Subcutaneous abdominal adipose tissue (tissue), 5 donors: ENCODE measurements around the gene PELI2.

ENCODE experiments used
- H3K27ac ChIP-seq: one replicate; pipeline ENCODE4 v1.7.0; 2013; ENCODE audit warnings: low read depth, mild to moderate bottlenecking, inconsistent platforms, low read length, moderate library complexity
- H3K27me3 ChIP-seq, 5 donors: one replicate each; pipeline ENCODE4 v1.7.0; 2013; ENCODE audit warnings: low read length in 5 of 5, inconsistent platforms in 1 of 5; ENCODE audit not compliant: control insufficient read depth in 5 of 5, insufficient read depth in 4 of 5
- H3K36me3 ChIP-seq, 5 donors: one replicate each; pipeline ENCODE4 v1.7.0; 2013; ENCODE audit warnings: low read length in 5 of 5; ENCODE audit not compliant: control insufficient read depth in 5 of 5, insufficient read depth in 5 of 5
- H3K4me1 ChIP-seq, 5 donors: one replicate each; pipeline ENCODE4 v1.7.0; 2013; ENCODE audit warnings: low read length in 5 of 5, mild to moderate bottlenecking in 3 of 5, moderate library complexity in 1 of 5; ENCODE audit not compliant: control insufficient read depth in 5 of 5, insufficient read depth in 5 of 5
- H3K4me3 ChIP-seq, 5 donors: one replicate each; pipeline ENCODE4 v1.7.0; 2013; ENCODE audit warnings: low read length in 5 of 5, low read depth in 1 of 5
- H3K9ac ChIP-seq, 5 donors: one replicate each; pipeline ENCODE4 v1.7.0; 2013; ENCODE audit warnings: low read length in 5 of 5, mild to moderate bottlenecking in 4 of 5, moderate library complexity in 3 of 5
- H3K9me3 ChIP-seq, 5 donors: one replicate each; pipeline ENCODE4 v1.7.0; 2013; ENCODE audit warnings: low read length in 5 of 5; ENCODE audit not compliant: control insufficient read depth in 5 of 5
- donor health status: healthy.
- donor health status: healthy.
- donor health status: healthy.
- donor health status: healthy.
- donor health status: healthy.

PELI2 gene

GRCh38 chr14:56208520-56208919, 90.3 kb downstream of the PELI2 start:
- Histone ChIP-seq H3K4me1 (peaks cover 0 to 15% (median 0%) of the 10 kb centered on the region in 5 donors), H3K36me3 (no peaks in the 10 kb centered on the region), H3K9me3 (no peaks in the 10 kb centered on the region), H3K27me3 (no peaks in the 10 kb centered on the region), H3K9ac (no peak overlapping the region), H3K4me3 (no peak overlapping the region), H3K27ac (no peak overlapping the region)

GRCh38 chr14:56210571-56210970, 92.4 kb downstream of the PELI2 start:
- H3K4me1 ChIP-seq: peaks cover 0 to 14% (median 0%) of the 10 kb centered on the region in 5 donors
- H3K27ac ChIP-seq: no peak overlapping the region
- H3K4me3 ChIP-seq: no peak overlapping the region
- no peaks in the 10 kb centered on the region for H3K9me3 ChIP-seq
- H3K36me3 ChIP-seq: no peaks in the 10 kb centered on the region
- no peaks in the 10 kb centered on the region for H3K27me3 ChIP-seq
- no peak overlapping the region for H3K9ac ChIP-seq

GRCh38 chr14:56211084-56211483, 92.9 kb downstream of the PELI2 start:
- no peaks in the 10 kb centered on the region for H3K27me3 ChIP-seq
- H3K36me3 ChIP-seq: no peaks in the 10 kb centered on the region
- H3K9me3 ChIP-seq: no peaks in the 10 kb centered on the region
- peaks cover 0 to 12% (median 2%) of the 10 kb centered on the region in 5 donors for H3K4me1 ChIP-seq
- no peak overlapping the region for H3K9ac ChIP-seq
- no peak overlapping the region for H3K27ac ChIP-seq
- H3K4me3 ChIP-seq: no peak overlapping the region

- no peaks in the 10 kb centered on the region for H3K27me3 ChIP-seq
- no peaks in the 10 kb centered on the region for H3K9me3 ChIP-seq
- no peaks in the 10 kb centered on the region for H3K36me3 ChIP-seq
- no peak overlapping the region for H3K4me3 ChIP-seq
- H3K4me1 ChIP-seq: peaks cover 0 to 16% (median 10%) of the 10 kb centered on the region in 5 donors
- H3K9ac ChIP-seq: no peak overlapping the region
- no peak overlapping the region for H3K27ac ChIP-seq
Observed at GRCh38 chr14:56211844-56212243, 93.6 kb downstream of the PELI2 start.

DNA sequence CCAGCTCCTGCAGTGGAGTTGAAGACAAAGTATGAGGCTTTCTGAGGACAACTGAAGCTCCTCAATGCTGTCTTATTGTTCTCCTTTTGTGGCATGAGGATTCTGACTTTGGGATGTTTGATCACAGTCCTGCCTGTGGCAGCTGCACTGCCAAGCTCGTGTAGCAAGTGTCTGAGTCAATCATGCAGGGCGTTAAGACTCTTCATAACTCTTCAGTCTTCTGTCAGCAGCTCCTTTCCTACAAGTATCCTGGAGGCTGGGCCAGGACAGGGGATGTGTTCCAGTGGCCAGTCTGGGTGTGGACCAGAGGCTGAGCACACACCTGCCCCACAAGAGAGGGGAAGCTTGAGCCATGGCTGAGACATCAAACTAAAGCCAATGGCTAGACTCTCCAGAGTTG, 94.3 kb downstream of the PELI2 start:
- Histone ChIP-seq H3K4me3 (no peak overlapping the region), H3K36me3 (no peaks in the 10 kb centered on the region), H3K9me3 (no peaks in the 10 kb centered on the region), H3K9ac (no peak overlapping the region), H3K4me1 (peaks cover 4 to 23% (median 10%) of the 10 kb centered on the region in 5 donors), H3K27me3 (no peaks in the 10 kb centered on the region), H3K27ac (no peak overlapping the region)

DNA sequence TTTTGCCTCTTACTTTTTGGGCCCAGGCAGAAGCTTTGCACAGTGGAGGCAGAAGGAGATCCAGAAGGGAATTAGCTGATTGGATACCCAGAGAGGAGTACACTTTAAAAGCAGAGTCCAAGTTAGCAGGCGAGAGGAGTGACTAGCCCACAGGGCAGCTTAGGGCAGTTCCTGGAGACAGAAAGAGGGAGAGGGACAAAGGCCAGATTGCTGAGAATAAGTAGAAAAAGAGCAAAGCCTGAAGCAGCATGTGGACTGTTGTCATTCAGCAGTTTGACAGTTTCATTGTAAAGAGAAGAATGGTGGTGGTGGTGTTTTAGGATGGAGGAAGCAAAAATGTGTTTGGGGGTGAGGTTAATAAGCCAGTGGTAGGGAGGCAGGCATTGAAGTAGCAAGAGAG, 95.1 kb downstream of the PELI2 start:
- Histone ChIP-seq H3K36me3 (no peaks in the 10 kb centered on the region), H3K27ac (no peak overlapping the region), H3K4me1 (peaks cover 4 to 30% (median 10%) of the 10 kb centered on the region in 5 donors), H3K4me3 (no peak overlapping the region), H3K9me3 (no peaks in the 10 kb centered on the region), H3K27me3 (no peaks in the 10 kb centered on the region), H3K9ac (no peak overlapping the region)

- Histone ChIP-seq H3K4me1 (peaks cover 4 to 48% (median 13%) of the 10 kb centered on the region in 5 donors), H3K4me3 (no peak overlapping the region), H3K36me3 (no peaks in the 10 kb centered on the region), H3K27ac (no peak overlapping the region), H3K27me3 (no peaks in the 10 kb centered on the region), H3K9me3 (no peaks in the 10 kb centered on the region), H3K9ac (no peak overlapping the region)
Observed at GRCh38 chr14:56215180-56215579, 97.0 kb downstream of the PELI2 start.

DNA sequence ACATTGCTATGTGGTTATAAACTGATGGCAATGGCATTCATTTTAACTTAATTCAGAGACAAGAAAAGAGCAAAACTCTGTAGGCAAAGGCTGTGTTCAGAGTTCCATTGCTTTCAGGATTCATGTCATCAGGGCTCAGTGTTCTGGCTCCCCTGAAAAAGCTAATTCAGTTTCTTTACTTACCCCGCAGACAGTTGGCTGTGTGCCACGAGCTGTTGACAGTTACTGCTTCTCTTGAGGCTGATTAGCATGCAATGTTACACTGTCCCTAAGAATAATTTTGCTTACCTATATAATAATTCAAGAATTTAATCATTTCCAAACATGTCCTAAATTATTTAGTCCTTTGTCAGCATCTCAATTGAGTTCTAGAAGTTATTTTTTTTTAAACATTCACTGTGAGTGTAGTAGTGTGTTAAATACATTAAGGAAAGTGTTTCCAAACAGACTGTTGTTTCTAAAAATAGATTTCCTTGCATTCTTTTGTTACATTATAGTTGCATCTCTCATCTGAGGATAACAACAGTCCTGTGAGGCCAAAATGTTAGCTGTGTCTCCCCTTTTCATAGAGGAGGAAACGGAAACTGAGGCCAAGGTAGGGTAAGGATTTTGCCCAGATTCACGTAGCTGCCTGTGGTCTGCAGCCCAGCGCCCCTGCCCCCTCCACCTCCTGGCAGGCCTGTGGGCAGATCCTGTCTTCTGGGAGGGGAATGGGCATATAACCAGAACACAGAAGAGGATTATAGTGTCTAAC, 98.6 kb downstream of the PELI2 start:
- Histone ChIP-seq H3K36me3 (no peaks in the 10 kb centered on the region), H3K4me3 (no peak overlapping the region), H3K27me3 (no peaks in the 10 kb centered on the region), H3K4me1 (peaks cover 4 to 58% (median 19%) of the 10 kb centered on the region in 5 donors), H3K9ac (no peak overlapping the region), H3K27ac (no peak overlapping the region), H3K9me3 (no peaks in the 10 kb centered on the region)

- Histone ChIP-seq H3K27me3 (no peaks in the 10 kb centered on the region), H3K9me3 (no peaks in the 10 kb centered on the region), H3K36me3 (no peaks in the 10 kb centered on the region), H3K4me3 (no peak overlapping the region), H3K4me1 (peaks cover 4 to 65% (median 19%) of the 10 kb centered on the region in 5 donors), H3K27ac (no peak overlapping the region), H3K9ac (no peak overlapping the region)
Observed at GRCh38 chr14:56217380-56218045, 99.3 kb downstream of the PELI2 start.

- Histone ChIP-seq H3K27ac (no peak overlapping the region), H3K4me3 (no peak overlapping the region), H3K9ac (no peak overlapping the region), H3K27me3 (no peaks in the 10 kb centered on the region), H3K36me3 (no peaks in the 10 kb centered on the region), H3K4me1 (peaks cover 4 to 70% (median 19%) of the 10 kb centered on the region in 5 donors), H3K9me3 (no peaks in the 10 kb centered on the region)
Observed at GRCh38 chr14:56219666-56220413, 101.6 kb downstream of the PELI2 start.
